ENCODE results near the gene DAZ2.
"Not testable (repeated sequence)": the region's sequence is repeated elsewhere in the genome, so short reads cannot be mapped to it uniquely, and the experiment has no call there.

DAZ2 gene, protein sequence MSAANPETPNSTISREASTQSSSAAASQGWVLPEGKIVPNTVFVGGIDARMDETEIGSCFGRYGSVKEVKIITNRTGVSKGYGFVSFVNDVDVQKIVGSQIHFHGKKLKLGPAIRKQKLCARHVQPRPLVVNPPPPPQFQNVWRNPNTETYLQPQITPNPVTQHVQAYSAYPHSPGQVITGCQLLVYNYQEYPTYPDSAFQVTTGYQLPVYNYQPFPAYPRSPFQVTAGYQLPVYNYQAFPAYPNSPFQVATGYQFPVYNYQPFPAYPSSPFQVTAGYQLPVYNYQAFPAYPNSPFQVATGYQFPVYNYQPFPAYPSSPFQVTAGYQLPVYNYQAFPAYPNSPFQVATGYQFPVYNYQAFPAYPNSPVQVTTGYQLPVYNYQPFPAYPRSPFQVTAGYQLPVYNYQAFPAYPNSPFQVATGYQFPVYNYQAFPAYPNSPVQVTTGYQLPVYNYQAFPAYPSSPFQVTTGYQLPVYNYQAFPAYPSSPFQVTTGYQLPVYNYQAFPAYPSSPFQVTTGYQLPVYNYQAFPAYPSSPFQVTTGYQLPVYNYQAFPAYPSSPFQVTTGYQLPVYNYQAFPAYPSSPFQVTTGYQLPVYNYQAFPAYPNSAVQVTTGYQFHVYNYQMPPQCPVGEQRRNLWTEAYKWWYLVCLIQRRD

DNA sequence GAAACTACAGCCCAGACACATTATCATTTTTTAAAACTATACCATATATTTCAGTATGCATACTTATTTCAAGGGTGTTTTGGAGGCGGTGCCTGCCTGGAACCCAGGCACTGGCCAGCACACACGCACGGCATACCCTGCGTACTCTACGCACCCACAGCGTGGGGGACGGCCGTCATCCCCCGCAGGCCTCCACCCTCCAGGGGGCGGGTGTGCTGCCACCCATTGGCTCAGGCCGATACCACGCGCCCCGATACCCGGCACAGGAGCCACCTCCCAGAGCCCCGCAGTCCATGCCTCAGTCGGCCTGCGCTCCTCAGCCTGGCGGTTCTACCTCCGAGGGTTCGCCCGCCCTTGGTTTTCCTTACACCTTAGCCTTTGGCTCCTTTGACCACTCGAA is at the start of gene DAZ2:
Gene DAZ2, plus strand, starts transcription at position 301 of the 400 bp plus-strand sequence. CDS start 208 bp downstream, outside the sequence.
- not testable (repeated sequence) for DNase-seq

DNA sequence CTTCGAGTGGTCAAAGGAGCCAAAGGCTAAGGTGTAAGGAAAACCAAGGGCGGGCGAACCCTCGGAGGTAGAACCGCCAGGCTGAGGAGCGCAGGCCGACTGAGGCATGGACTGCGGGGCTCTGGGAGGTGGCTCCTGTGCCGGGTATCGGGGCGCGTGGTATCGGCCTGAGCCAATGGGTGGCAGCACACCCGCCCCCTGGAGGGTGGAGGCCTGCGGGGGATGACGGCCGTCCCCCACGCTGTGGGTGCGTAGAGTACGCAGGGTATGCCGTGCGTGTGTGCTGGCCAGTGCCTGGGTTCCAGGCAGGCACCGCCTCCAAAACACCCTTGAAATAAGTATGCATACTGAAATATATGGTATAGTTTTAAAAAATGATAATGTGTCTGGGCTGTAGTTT is 20.4 kb upstream of the DAZ2 start, which contains the start of gene DAZ1:
Gene DAZ1, minus strand, starts transcription at position 101 of the 400 bp plus-strand sequence. CDS start 208 bp downstream, outside the sequence.
- DNase-seq, result not testable (repeated sequence)

DNA sequence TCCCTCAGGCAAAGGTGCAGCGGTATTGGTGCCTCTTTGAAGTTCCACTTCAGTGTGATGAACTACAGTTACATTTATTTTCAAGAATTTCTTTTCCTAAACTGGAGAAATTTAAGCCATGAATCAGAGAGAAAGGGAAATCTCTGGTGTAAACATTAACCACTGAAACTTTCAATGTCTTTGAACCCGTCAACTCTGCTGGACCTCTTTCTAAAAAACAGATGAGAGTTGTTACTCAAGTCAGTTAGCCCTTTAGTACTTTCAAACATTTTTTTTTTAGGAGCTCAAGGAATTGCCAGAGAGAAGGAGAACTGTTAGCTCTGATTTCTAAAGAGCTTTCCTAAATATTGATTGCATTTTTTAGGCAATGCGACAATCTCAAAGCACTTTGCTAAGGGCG is 11.9 kb upstream of the DAZ2 start:
- not testable (repeated sequence) for DNase-seq

DNA sequence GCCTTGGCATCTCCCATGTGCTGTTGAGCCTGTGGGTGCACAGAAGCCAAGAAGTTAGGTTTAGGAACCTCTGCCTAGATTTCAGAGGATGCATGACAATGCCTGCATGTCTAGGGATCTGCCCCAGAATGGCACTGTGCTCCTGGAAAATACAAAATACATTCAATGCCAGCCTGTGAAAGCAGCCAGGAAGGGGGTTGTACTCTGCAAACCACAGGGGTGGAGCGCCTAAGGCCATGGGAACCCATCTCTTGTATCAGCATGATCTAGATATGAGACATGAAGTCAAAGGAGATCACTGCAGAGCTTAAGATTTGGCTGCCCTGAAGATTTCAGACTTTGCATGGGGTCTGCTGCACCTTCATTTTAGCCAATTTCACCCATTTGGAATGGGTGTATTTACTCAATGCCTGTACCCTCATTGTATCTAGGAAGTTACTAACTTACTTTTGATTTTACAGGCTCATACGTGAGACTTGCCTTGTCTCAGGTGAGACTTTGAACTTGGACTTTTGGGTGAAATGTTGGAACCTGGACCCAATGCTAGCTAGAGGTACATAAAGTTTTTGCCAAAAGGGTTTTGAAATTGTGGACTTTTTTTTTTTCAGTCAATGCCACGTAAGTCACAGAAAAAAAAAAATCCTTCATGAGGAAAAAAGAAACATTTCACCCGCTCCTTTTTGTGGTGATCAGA is 9.4 kb upstream of the DAZ2 start:
- DNase-seq, result not testable (repeated sequence)

DNA sequence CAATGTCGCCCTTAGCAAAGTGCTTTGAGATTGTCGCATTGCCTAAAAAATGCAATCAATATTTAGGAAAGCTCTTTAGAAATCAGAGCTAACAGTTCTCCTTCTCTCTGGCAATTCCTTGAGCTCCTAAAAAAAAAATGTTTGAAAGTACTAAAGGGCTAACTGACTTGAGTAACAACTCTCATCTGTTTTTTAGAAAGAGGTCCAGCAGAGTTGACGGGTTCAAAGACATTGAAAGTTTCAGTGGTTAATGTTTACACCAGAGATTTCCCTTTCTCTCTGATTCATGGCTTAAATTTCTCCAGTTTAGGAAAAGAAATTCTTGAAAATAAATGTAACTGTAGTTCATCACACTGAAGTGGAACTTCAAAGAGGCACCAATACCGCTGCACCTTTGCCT is 8.7 kb upstream of the DAZ2 start:
- DNase-seq, result not testable (repeated sequence)

Data from MV-4-11 (cell line).